Upper lobe of left lung (tissue), 6 donors: ENCODE measurements around the gene GNB1L. TPM values are rescaled to one million over a fixed set of nuclear protein-coding genes. Genes with fewer than 3 reads are reported as not detected.

Experiments
- ATAC-seq, 2 donors: fragments of 200-7000 bp; cut with Tn5 transposase; one replicate each; pipeline ENCODE4 v1.9.1; 2022; ENCODE audit warnings: mild to moderate bottlenecking in 2 of 2, moderate library complexity in 2 of 2; ENCODE audit not compliant: low FRiP score in 2 of 2
- DNase-seq, 2 donors: peaks; one replicate each; pipeline ENCODE4 v3.0.0-alpha.2; 2019 to 2020
- H3K27ac ChIP-seq, 4 donors: fragments of 200-600 bp; sonication (generic); one replicate each; pipeline ENCODE4 v1.5.1; 2016 to 2019
- H3K27me3 ChIP-seq, 4 donors: fragments of 200-600 bp; sonication (generic); one replicate each; pipeline ENCODE4 v1.5.1; 2017 to 2019
- H3K36me3 ChIP-seq, 4 donors: fragments of 200-600 bp; sonication (generic); one replicate each; pipeline ENCODE4 v1.5.1; 2016 to 2019
- H3K4me1 ChIP-seq, 4 donors: fragments of 200-600 bp; sonication (generic); one replicate each; pipeline ENCODE4 v1.5.1; 2018 to 2019
- H3K4me3 ChIP-seq, 4 donors: fragments of 200-600 bp; sonication (generic); one replicate each; pipeline ENCODE4 v1.5.1; 2017 to 2019; ENCODE audit warnings: mild to moderate bottlenecking in 2 of 4, moderate library complexity in 1 of 4
- H3K9me3 ChIP-seq, 4 donors: fragments of 200-600 bp; sonication (generic); one replicate each; pipeline ENCODE4 v1.5.1; 2018 to 2019
- EP300 ChIP-seq, 4 donors: sonication (generic); formaldehyde crosslinking; IDR thresholded peaks; one replicate each; pipeline ENCODE4 v1.5.1; 2017; ENCODE audit warnings: antibody characterized with exemption in 4 of 4, control low read depth in 2 of 4
- POLR2A ChIP-seq, 4 donors: fragments of 450-650 bp; IDR thresholded peaks; one replicate each; pipeline ENCODE4 v1.5.1; 2016 to 2017; ENCODE audit warnings: antibody characterized with exemption in 4 of 4, mild to moderate bottlenecking in 2 of 4
- POLR2AphosphoS5 ChIP-seq, 2 donors: sonication (generic); formaldehyde crosslinking; IDR thresholded peaks; one replicate each; pipeline ENCODE4 v1.5.1; 2017; ENCODE audit warnings: antibody characterized with exemption in 2 of 2
- WGBS, 2 donors: methylation state at CpG; one replicate each; pipeline ENCODE4 v1.1.5; 2017 to 2018; 5-methylcytosine and 5-hydroxymethylcytosine counted together
- total RNA-seq, 6 donors: library from RNA; depleted of rRNA in 4 of 6; stranded (reverse); fragments of >200 nt in 4 of 6; gene quantifications; one replicate each; pipeline versions ENCODE4 v1.1.0 to v1.2.1, GENCODE V29; 2016 to 2021
- TF ChIP-seq, protein P1 (sequence below), 6 experiments: fragments of 450-650 bp in 4 of 6; fragments of 200-600 bp in 2 of 6; sonication (generic) in 2 of 6; IDR thresholded peaks; one replicate each; pipeline ENCODE4 v1.5.1; 2016 to 2019; ENCODE audit warnings: antibody characterized with exemption in 6 of 6
- donor health status: DM: no; HTN: no; CAD: no; lungs with moderate emphysema.
- donor health status: DM: no; HTN: yes; CAD: no; lungs with severe emphysema.

GNB1L gene
- total RNA-seq, 6 donors from 2014 or later = 0.78 to 11.1 (median 6.8) TPM

DNA sequence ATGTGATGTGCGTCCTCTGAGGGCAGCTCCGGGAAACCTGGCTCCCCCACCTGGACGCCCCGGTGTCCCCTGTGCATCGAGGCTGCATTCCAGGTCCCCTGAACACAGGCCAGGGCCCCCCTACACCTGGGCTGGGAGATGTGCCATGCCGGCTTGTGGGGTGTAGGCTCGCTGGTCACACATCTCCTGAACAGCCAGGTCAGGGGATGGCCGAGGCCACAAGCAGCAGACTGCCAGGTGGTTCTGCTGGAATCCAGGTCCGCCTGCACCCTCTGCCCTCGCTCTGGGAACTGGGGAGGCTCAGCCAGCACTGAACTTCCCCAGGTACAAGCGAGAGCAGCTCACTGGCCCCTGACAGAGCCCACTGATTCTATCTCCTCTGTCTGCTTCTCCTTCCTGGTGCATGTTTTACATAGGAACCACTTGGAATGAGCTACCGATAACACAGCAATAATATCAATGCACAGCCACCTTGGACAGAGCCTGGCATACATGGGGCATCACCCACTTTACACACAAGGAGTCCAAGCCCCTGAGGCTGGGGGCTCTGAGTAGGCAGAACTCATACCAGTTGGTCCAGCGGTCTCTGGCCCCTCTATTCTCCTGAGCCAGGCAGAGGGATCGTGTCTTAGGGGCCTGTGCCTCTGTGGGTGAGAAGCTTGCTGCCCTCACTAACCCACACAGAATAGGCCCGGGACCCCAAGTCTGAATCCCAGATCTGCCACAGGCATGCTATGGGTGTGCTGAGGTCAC is 47.3 kb downstream of the GNB1L start:
- no peaks in the 10 kb centered on the region for H3K27me3 ChIP-seq
- WGBS, 2 donors = 80 to 96% methylated on average over 1 to 15 of the region's 15 CpGs
- ATAC-seq (no peak), DNase-seq (peak in 1 of 2 donors; percentile 55)
- H3K9me3 ChIP-seq = no peaks in the 10 kb centered on the region
- peaks cover 0 to 9% (median 4%) of the 10 kb centered on the region in 4 donors for H3K4me1 ChIP-seq
- no peak overlapping the region for H3K27ac ChIP-seq
- TF ChIP-seq, protein P1, sequence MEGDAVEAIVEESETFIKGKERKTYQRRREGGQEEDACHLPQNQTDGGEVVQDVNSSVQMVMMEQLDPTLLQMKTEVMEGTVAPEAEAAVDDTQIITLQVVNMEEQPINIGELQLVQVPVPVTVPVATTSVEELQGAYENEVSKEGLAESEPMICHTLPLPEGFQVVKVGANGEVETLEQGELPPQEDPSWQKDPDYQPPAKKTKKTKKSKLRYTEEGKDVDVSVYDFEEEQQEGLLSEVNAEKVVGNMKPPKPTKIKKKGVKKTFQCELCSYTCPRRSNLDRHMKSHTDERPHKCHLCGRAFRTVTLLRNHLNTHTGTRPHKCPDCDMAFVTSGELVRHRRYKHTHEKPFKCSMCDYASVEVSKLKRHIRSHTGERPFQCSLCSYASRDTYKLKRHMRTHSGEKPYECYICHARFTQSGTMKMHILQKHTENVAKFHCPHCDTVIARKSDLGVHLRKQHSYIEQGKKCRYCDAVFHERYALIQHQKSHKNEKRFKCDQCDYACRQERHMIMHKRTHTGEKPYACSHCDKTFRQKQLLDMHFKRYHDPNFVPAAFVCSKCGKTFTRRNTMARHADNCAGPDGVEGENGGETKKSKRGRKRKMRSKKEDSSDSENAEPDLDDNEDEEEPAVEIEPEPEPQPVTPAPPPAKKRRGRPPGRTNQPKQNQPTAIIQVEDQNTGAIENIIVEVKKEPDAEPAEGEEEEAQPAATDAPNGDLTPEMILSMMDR (IDR thresholded peaks at IDR 0.05) = no peak
- no peak for TF ChIP-seq POLR2AphosphoS5 (IDR thresholded peaks at IDR 0.05)
- no peak for TF ChIP-seq POLR2A (IDR thresholded peaks at IDR 0.05)
- no peak for TF ChIP-seq EP300 (IDR thresholded peaks at IDR 0.05)
- no peak overlapping the region for H3K4me3 ChIP-seq
- H3K36me3 ChIP-seq = no peaks in the 10 kb centered on the region

DNA sequence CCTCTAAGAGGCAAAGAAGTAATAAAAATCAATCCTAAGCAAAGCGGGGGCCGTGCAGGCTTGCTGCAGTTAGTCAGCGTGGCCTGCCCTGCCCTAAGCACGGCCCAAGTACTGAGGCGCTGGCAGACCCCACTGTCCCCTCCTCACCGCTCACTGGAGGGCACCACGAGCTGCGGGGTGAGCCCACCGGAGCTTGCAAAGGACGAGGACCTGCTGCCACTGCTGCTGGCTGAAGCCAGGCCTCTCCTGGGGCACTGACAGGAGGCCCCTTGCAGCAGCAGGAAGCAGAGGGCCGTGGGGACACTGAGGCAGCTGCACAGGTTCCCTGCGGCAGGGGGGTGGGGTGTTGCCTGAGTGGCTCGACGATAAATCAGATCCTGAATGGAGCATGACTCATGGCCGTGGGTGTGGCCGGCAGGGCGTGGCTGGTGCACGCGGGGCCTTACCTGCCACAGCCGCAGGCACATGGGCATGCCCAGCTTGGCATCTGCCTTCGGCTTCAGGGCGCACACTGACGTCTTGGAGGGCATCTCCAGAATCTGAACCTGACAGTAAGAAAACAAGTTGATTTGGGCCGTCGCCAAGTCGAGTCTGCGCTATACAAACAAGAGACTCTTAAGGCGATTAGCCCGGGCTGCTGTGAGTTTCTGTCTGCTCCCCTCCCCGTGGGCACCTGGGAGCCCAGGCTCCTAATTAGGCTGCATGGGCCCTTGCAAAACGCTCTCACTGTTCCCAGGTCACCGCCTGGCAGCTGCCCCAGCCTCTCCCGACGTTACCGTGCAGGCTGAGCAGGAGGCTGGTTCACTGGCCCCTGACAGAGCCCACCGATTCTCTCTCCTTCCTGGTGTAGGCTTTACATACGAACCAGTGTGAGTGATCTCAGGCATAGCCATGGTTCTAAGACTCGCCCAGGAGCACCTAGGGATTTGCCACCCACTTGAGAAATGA is 48.2 kb downstream of the GNB1L start:
- H3K27me3 ChIP-seq = no peaks in the 10 kb centered on the region
- TF ChIP-seq EP300 (IDR thresholded peaks at IDR 0.05) (peak in 1 of 4 donors; percentile 9), POLR2A (IDR thresholded peaks at IDR 0.05) (no peak), POLR2AphosphoS5 (IDR thresholded peaks at IDR 0.05) (no peak)
- H3K9me3 ChIP-seq = no peaks in the 10 kb centered on the region
- no peak overlapping the region for H3K4me3 ChIP-seq
- peaks cover 0 to 9% (median 4%) of the 10 kb centered on the region in 4 donors for H3K4me1 ChIP-seq
- peak; percentile 35 to 59 for ATAC-seq
- DNase-seq = peak; percentile 81 to 92
- H3K36me3 ChIP-seq = peaks cover 0 to 4% (median 0%) of the 10 kb centered on the region in 4 donors
- 65 to 75% methylated on average over 26 to 38 of the region's 38 CpGs for WGBS, 2 donors
- no peak overlapping the region for H3K27ac ChIP-seq

DNA sequence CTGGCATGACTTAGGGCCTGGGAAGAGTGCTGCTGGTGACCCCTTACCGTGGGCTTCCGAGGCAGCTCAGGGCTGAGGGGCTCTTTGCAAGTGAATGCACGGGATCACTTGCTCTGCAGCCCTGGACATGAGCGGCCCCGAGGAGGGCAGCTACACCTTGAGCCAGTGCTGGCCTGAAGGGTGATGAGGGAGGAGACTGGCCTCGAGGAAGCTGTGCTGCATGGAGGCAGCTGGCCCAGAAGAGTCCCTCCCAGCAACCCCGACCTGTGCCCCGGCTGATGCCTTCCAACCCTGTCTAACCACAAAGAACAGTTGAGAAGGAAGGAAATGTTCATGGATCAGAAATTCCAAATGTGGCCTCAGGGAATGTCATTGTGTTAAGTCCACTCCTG is 48.9 kb downstream of the GNB1L start:
- Histone ChIP-seq H3K36me3 (peaks cover 0 to 4% (median 0%) of the 10 kb centered on the region in 4 donors), H3K27me3 (no peaks in the 10 kb centered on the region), H3K4me1 (peaks cover 0 to 9% (median 4%) of the 10 kb centered on the region in 4 donors), H3K4me3 (no peak overlapping the region), H3K9me3 (no peaks in the 10 kb centered on the region), H3K27ac (no peak overlapping the region)
- WGBS, 2 donors = 83 to 98% methylated on average over 8 of the region's 8 CpGs
- TF ChIP-seq POLR2AphosphoS5 (IDR thresholded peaks at IDR 0.05) (no peak), POLR2A (IDR thresholded peaks at IDR 0.05) (no peak), EP300 (IDR thresholded peaks at IDR 0.05) (no peak)
- TF ChIP-seq, protein P1 (IDR thresholded peaks at IDR 0.05) = no peak
- no peak for ATAC-seq
- DNase-seq = peak in 1 of 2 donors; percentile 50

DNA sequence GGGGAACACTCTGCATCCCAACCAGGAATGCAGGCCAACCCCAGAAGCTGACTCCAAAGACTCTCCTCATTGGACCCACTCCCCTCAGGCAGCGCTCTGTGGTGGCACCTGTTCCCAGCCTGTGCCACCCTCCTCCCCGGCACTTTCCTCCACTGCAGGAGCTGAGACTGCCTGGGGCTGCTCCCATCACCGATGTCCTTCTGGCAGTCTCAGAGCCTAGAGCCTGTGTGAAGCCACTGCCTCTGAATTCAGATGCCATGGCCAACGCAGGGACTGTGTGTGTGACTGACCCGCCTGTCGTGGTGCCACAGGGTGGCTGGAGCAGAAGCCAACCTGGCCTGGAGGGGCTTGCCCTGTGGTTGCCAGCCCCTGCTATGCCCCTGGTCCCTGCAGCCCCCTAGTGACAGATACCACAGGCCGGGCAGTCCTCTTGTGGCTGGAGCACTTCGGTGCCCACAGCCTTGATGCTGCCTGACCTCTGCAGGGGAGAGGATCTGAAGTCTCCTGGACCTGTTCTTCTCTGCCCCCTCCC is 50.9 kb downstream of the GNB1L start:
- TF ChIP-seq, protein P1 (IDR thresholded peaks at IDR 0.05) = no peak
- TF ChIP-seq POLR2AphosphoS5 (IDR thresholded peaks at IDR 0.05) (no peak), POLR2A (IDR thresholded peaks at IDR 0.05) (no peak), EP300 (IDR thresholded peaks at IDR 0.05) (no peak)
- 93 to 100% methylated on average over 2 to 6 of the region's 8 CpGs for whole genome bisulfite sequencing, 2 donors
- Histone ChIP-seq H3K4me3 (no peak overlapping the region), H3K27ac (no peak overlapping the region), H3K27me3 (no peaks in the 10 kb centered on the region), H3K4me1 (peaks cover 0 to 9% (median 4%) of the 10 kb centered on the region in 4 donors), H3K9me3 (no peaks in the 10 kb centered on the region), H3K36me3 (peaks cover 0 to 4% (median 2%) of the 10 kb centered on the region in 4 donors)
- DNase-seq (peak in 1 of 2 donors; percentile 52), ATAC-seq (no peak)
